Fibroblast of skin of scalp (primary cell): ENCODE measurements around the gene CRYBG3. TPM values are rescaled to one million over a fixed set of nuclear protein-coding genes. Genes with fewer than 3 reads are reported as not detected.
"Not testable (repeated sequence)": the region's sequence is repeated elsewhere in the genome, so short reads cannot be mapped to it uniquely, and the experiment has no call there.

ENCODE experiments used
- DNase-seq: peaks from one replicate; pipeline ENCODE4 v3.0.0-alpha.2; 2013
- polyA plus RNA-seq, 2 experiments: library from polyadenylated mRNA; unstranded; fragments of 120-200 nt; gene quantifications; one replicate each; pipeline ENCODE4 v1.2.1, GENCODE V29; 2013; ENCODE audit not compliant: insufficient read length in 2 of 2

CRYBG3 gene
- 12.1 TPM for polyA plus RNA-seq (2013, experiment 1 of 2; ENCODE audit: insufficient read length)
- 12.8 TPM for polyA plus RNA-seq (2013, experiment 2 of 2; ENCODE audit: insufficient read length)

DNA sequence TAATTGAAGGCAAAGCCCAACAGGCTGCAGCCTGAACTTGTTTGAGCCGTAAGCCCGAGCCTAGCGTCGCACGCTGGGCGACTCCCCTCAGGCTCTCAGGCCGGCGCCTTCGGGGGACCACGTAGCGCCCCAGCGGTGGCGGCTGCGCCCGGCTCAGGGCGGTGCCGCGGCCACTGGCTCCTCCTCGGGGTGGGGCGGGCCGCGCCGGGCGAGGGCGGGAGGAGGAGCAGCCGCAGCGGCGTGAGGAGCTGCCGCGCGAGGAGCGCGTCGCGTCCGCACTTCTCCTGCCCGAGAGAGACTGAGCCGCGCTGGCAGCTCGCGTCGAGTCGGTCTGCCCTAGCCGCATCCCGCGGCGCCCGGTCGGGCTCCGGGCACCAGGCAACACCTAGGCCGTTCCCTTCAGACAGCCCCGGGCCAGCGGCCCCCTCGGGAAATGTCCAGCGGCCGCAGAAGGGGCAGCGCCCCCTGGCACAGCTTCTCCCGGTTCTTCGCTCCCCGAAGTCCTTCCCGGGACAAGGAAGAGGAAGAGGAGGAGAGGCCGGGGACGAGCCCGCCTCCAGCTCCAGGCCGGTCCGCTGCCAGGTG lies at the start of gene CRYBG3:
Gene CRYBG3, plus strand, starts transcription at position 238 of the 585 bp plus-strand sequence. Its CDS starts 196 bp downstream, at position 434.
- DNase-seq: peak; percentile 87

DNA sequence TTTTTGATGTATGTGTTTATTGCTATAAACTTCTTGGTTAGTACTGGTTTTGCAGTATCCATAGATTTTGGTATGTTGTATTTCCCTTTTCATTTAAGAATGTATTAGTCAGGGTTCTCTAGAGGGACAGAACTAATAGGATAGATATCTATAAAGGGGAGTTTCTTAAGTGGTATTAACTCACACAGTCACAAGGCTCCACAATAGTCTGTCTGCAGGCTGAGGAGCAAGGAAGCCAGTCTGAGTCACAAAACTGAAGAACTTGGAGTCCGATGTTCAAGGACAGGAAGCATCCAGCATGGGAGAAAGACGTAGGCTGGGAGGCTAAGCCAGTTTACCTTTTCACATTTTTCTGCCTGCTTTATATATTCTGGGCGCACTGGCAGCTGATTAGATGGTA lies 48.9 kb upstream of the CRYBG3 start:
- DNase-seq: no peak

DNA sequence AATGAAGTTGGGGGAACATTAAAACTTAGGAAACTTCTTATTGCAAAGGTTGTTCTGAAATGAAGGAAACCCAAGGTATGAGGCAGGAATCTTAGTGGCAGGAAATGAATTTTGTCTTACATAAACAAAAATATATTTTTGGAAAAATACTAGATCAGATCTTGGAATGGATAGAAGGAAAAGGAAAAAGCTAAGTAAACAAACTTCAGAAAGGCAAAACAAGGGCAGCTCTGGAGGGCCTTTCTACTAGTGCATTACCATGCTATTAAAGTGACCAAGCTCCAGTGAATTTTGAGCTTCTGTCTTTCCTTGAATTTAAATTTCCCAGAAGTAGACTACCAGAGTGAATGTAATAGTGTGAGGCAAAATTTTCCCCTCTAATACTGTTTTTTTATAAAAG lies 43.7 kb upstream of the CRYBG3 start:
- DNase-seq: no peak

DNA sequence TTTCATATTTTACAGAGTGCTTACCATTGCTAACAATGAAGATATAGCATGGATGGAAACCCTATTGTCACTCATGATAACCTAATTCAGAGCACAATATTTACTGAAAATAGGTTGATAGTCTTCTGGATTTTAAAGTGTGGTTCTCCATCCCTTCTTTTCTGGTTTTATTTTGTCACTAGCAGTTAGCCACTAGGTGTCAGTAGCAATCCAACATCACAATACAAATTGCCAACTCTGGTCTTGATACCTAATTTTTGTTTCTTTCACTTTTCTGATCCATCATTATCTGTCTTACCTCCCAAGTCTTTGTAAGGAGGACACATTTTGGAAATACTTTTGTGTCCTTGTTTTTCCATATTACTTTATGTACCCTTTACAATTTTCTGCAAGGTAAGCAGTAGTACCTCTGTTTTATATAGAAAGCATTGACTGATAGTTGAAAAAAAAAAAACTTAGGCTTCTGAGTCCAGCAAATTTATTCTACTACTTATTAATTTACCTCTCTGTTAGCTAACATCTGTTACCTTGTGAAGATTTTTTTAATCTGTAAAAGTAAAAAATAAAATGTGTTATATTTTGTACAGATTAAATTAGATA lies 28.3 kb upstream of the CRYBG3 start:
- DNase-seq: peak; percentile 56

DNA sequence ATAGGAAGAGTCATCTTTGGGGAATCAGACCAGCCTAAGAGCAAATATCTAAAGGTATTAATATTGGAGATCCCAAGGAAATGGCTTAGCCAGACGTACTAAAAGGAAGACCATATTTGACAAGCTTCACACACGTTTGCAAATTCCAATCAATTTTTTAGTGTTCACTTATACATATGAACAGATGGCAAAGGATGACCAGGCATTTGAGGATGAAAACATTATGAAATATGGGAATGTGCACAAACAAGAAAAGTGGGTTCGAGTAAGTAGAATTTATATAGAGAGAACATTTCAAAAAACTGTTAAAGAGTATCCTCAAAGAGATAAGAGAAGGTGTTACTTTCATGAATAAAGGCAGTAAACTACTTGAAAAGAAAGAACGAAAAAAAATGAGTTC lies 25.9 kb upstream of the CRYBG3 start:
- no peak for DNase-seq

DNA sequence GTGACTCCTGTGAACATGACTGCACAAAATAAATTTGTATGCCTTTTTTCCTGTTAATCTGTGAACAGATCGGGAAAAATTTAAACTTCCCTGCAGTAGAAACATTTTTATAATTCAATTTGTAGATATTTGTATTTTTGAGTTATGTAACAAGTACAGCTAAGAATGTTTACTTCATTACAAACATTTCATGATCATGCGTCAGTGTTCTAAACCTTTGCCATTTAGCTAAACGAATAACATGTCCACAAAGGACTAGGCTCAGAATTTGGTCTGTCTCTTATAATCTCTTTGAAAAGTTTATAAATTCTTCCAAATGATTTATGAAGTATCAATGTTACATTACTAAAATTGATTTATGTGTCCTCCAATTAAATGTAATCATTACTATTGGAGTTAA lies 17.3 kb upstream of the CRYBG3 start:
- DNase-seq: no peak

DNA sequence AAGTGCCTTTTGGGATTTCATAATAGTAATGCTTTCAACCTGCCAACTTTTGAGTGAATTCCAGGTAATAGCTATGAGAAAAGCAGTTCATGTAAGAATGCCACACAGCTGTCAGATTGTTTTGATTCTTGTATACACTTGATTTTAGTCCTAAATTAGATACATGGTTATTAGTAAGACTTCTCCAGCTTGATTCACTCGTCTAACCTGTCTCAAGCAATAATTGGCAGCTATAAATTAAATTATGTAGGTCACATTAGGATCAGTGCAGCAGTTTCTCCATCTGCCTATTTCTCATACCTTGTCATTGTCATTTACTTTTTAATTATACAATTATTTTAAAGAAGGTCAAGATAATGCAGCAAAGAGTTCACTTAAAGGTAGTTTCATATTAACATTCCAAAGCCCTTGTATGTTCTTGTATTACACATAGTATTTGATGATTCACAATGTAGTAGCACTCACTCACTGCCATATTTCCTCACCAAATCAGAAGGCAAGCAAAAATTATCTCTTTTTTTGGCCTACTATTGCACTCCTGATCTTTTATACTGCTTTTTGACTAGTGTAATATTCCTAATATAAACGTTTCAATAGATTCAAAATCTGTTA lies 10.9 kb upstream of the CRYBG3 start:
- DNase-seq: no peak

DNA sequence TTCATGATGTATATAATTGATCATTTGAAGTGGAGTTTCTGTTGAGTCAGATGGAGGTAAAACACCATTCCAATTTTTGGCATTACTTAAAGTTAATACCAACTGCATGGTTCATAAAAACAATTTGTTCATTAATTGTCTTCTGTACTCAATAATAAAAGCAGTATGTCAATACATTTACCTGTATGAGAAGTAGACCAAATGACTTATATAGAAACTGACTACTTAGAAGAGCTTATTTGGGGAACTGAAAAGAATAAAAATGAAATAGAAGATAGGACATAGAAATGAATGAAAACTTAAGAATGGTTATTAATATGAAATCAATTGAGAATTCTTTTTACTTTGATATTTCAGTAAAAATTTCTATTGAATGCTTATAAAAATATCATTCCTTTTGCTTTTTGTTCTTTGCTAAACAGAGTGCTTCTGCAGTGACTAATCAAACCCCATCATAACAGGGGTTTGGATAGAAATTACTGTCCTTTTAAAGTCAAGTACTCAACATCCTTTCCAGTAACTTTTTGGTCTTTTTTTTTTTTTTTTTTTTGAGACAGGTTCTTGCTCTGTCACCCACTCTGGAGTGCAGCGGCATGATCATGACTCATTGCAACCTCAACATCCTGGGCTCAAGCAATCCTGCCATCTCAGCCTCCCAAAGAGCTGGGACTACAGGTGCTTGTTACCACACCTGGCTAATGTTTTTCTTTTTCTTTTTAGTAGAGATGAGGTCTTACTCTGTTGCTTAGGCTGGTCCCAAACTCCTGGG lies 6.5 kb upstream of the CRYBG3 start:
- no peak for DNase-seq

DNA sequence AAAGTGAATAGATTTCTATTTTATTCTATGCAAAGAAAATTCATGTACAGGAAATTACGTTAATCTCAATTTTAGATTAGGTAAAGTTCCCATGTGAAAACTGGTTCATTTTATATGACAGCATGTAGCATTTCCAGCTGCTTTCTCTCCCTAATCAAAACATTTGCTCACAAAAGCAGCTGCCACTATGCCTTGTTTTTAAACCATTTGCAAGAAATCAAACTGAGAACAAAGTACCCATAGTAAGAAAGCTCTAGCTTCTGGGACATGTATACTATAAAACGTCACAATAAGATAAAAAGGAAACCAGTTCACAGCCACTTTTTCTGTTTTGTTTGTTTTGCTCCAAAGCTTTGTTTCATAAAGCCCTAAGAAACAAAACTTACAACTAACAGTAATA lies 5.0 kb upstream of the CRYBG3 start:
- DNase-seq: no peak

DNA sequence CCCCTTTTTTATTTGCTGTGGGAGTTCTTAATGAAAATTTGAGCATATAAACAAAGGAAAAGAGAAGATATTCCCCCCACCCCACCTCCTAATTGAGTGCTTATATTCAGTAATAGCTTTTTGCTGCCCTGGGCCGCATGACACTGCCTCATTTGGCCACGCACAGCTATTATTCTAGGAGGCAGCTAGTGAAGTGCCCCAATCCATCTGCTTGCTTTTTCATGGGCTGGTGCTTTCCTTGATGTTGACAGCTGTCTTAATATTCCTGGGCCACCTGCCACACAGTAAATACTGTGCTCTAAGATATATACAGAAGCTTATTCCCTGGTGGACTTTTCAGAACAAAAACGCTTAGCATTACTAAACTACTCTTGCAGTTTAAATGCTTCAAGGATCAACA lies 3.8 kb upstream of the CRYBG3 start:
- no peak for DNase-seq

DNA sequence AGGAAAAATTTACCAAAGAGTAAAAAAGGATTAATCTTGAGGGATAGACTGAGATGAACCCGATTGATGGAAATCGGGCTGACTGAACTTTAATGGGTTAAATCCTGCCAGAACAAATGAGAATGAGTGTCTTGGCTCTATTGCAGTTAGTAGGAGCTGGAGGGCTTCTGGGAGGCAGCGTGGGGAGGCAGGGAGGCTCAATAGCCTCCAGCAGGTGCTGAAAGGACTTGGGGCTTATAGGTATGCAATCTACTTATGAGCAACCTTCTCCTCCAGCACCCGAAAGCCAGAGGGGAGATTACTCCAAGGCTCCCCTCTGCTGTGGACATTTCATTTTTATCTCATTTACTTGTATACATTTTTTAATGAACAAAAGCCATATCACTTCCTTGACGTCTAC lies 1.0 kb upstream of the CRYBG3 start:
- DNase-seq: no peak

DNA sequence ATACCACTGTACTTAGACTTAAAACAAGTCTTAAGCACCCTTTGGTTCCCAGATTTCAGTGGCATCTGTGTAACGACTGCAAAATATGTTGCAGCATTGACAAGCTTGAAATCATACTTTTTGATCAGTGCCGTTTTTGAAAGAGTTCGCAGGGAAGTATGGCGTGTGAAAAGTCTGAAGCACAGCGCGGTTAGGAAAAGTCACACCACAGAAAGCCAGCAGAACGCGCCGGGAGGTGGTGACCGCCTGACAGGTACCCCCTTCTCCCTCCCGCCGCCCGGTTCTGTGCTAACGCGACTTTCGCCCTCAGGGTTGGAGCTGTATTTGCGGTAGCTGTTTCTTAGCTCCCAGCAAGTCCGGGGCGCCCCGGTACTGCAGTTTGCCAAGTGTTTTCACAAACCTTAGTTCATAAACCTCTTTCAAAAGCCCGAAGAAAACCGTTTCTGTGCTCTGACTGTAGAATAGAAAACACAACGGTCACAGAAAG lies 481 bp upstream of the CRYBG3 start:
- DNase-seq: no peak

DNA sequence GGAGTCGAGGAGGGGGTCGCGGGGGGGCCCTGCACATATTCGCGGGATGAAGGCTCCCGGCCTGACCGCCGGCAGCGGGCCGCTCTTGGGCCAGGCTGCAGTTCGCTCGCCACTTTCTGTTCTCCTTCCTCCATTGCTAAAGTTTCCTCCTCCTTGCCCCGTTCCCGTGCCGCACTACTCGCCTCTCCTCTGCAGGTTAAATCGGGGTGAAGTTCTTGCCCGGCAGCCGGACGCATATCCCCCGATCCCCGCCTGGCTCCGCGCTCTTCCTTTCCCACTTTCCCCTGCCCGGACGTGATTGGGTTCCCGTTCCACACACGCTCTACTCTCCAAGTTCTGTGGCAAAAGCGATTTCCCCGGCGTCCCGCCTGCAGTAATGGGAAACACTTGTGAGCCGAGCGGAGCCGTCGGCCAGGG lies 556 bp downstream of the CRYBG3 start:
- peak; percentile 66 for DNase-seq

DNA sequence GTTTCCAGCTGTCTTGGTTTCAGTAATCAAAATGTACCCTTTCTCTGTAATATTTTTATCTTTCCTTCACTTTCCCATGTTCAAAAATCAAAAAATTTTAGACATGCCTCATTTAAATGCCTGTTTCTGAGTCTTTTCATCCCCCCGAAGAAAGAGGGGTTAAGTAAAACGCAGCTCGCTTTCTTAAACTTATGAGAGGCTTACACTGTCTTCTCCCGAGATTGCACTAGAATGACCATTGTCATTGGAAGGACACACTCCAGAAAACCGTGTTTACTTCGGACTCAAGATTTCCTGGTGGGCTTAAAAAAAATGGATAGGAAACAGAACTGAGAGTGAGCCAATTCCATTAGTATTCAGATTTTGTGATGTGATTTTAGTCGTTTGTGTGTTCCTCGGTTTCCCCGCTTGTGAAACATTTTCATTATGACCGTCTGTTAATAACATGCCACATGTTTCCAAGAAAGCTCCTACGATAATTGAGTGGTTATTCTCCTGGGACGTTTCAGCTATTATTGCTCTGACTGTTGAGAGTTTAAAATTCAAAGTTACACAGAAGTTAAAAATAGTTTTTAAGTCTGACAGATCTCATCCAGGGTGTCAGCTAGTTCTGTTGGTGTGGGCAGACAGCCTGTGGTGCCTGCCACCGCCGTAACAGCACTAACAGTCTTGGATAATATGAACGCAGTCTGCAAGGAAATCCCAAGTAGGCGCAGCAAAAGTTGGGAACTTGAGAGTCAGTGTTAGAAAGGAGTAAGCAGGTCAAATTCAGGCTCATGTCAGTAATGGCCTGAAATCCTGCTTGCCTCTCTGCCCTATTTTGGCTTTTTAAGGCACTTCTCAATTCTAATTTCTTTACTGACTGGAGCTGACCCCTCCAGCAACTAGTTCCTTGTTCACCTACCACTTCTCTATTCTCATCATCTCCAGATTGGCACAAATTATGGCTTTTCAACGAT lies 1.5 kb downstream of the CRYBG3 start:
- peak; percentile 13 for DNase-seq

DNA sequence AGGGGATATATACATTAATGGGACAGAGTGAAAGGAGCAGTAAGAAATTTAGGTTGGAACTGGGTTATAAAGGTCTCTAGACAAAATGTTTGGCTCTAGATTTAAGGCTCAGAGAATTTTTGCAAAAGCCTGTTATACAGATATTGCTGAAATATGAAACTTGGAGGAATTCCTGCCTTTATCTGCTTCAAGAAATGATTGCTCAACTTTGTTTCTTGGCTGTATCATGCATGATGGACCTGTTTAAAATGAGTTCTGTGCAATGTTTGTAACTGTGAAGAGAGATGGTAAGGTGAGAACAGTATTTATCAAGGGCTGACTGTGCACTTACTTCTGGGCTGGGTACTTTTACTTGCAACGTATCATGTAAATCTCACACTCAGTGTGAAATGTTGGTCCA lies 3.3 kb downstream of the CRYBG3 start:
- DNase-seq: no peak

DNA sequence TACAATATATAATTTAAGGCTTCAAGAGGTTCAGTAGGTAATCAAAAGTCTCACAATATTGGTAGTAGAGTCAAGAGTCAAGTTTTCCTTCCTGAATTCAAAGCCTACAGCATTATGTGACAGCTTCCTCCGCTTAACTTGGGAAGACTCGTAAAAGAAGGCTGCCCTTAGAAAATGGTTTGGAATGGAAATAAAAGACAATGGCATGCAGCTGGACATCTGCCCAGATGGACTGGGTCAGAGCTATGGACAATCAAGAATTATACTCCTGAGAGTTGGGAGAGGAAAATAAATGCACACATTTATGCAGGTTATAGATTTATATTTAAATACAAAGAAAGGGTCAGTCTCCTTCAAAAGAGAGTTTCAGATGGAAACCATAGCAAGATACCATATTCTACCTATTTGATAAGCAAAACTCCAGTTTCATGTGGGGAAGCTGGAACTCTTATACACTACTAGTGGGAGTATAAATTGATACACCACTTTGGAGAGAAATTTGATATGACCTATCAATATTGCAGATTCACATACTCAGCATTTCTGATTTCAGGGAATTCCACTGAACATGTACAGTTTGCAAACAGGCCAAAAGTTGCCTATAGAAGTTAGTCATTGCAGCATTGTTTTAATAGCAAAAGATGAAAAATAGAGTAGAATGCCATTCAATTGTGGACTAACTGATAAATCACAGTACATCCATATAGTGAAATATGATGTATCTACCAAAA lies 6.1 kb downstream of the CRYBG3 start:
- DNase-seq: no peak

DNA sequence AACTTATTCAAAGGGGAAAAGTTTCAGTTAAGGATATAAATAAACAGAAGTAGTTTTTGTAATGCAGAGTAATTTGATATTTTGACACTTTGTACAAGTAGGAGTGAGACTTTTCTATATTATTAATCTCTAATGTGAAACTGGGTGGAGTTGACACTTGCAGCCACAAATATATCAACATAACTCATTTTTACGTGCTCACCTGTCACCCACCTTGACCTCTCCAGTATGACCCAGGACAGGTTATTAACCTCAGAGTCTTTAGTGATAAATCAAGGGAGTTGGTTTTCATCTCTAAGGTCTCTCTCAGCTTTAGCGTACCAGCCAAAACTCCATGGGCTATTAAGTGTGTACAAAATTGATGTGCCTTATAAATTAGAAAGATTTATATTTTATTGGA lies 7.4 kb downstream of the CRYBG3 start:
- no peak for DNase-seq

DNA sequence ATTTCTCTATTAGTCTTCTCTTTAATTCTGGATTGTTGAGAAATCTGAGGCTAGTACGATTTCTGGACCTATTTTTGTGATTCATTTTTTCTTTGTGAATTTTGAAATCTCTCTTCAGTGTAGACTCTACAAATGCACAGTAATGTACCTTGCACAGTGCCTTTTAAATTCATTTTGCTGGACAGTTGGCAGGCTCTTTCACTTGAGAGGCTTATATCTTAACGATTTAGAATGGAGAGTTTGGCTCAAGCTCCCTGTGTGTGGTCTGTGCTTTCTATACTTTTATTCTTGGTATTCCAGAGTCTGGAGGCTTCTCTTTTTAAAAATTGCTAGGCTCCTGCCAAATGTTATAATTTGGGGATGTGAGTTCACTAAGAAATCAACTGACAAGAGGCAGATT lies 8.8 kb downstream of the CRYBG3 start:
- no peak for DNase-seq

DNA sequence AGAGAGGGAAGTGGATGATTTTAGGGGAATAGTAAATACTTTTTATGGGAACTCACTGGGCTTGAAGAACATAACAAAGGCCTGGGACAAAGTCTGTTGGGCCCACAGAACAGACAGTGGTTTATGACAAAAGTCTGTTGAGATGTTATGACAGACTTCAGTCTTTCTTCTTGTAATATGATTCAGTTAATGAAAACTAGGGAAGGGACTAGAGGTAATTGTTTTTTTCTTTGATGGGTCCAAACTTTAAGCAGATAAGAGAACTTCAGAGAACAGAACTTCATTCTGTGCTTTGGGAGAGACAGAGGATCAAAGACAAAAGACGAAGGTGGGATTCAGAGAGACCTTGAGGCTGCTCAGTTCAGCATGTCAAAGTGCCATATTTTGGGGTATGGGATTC lies 9.3 kb downstream of the CRYBG3 start:
- no peak for DNase-seq

DNA sequence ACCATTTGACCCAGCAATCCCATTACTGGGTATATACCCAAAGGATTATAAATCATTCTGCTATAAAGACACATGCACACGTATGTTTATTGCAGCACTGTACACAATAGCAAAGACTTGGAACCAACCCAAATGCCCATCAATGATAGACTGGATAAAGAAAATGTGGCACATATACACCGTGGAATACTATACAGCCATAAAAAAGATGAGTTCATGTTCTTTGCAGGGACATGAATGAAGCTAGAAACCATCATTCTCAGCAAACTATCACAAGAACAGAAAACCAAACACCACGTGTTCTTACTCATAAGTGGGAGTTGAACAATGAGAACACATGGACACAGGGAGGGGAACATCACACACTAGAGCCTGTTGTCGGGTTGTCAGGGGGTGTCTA lies 11.4 kb downstream of the CRYBG3 start:
- not testable (repeated sequence) for DNase-seq

DNA sequence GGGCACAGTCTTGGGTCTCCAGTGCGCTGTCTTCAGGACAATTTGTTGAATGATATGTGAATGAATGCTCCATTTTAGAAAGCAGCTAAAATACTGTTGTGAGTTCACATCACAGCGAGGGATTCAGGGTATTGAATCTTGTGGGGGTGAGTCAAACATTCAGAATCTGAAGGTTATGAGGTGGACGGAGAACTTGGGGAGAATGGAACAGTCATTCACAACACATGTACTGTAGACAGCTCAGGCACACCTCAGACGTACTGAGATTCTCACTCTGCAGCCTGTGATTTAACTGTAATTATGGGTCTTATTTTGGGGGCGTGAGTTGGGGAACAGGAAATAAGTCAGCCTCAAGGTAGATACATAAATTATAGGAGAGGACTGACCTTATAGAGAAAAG lies 13.9 kb downstream of the CRYBG3 start:
- no peak for DNase-seq
